IPS-18c (cell line): ENCODE data around the gene KLHDC10.
"Not testable (repeated sequence)": the region's sequence is repeated elsewhere in the genome, so short reads cannot be mapped to it uniquely, and the experiment has no call there.

Experiments
- H3K4me3 ChIP-seq: 2 replicates; pipeline ENCODE4 v1.7.0; 2013; ENCODE audit warnings: low read depth, mild to moderate bottlenecking, low read length, moderate library complexity; ENCODE audit not compliant: insufficient read depth
- H3K9me3 ChIP-seq: one replicate; pipeline ENCODE4 v1.6.1; 2013; ENCODE audit warnings: mild to moderate bottlenecking, low read length, moderate library complexity; ENCODE audit not compliant: control insufficient read depth, insufficient read depth

KLHDC10 gene

DNA sequence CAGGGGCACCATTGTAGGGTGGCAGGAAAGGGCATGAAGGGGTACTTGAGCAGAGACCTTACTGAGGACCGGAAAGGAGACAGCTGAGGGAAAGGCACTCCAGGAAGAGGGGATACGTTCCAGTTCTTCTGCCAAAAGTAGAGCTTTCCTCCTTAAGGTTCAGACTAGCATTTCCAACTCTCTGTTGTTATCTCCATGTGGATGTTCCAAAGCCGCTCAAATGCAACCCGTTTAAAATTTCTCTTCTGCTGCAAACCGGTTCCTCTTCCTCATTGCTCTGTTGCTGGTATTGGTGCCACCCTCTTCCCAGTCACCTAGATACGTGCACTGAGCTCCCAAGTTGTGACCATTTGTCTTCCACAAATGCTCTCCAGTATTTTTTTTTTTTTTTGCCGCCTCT lies 87.4 kb downstream of the KLHDC10 start:
- Histone ChIP-seq H3K4me3 (no peak overlapping the region), H3K9me3 (no peaks in the 10 kb centered on the region)

GRCh38 chr7:130160023-130160422 lies 89.7 kb downstream of the KLHDC10 start:
- no peaks in the 10 kb centered on the region for H3K9me3 ChIP-seq
- H3K4me3 ChIP-seq, result no peak overlapping the region

GRCh38 chr7:130160455-130160854 lies 90.1 kb downstream of the KLHDC10 start:
- H3K4me3 ChIP-seq, result no peak overlapping the region

GRCh38 chr7:130162196-130162595 lies 91.9 kb downstream of the KLHDC10 start:
- Histone ChIP-seq H3K9me3 (no peaks in the 10 kb centered on the region), H3K4me3 (no peak overlapping the region)

More at GRCh38 chr7:130160455-130160854, 90.1 kb downstream of the KLHDC10 start:
- H3K9me3 ChIP-seq, result no peaks in the 10 kb centered on the region

DNA sequence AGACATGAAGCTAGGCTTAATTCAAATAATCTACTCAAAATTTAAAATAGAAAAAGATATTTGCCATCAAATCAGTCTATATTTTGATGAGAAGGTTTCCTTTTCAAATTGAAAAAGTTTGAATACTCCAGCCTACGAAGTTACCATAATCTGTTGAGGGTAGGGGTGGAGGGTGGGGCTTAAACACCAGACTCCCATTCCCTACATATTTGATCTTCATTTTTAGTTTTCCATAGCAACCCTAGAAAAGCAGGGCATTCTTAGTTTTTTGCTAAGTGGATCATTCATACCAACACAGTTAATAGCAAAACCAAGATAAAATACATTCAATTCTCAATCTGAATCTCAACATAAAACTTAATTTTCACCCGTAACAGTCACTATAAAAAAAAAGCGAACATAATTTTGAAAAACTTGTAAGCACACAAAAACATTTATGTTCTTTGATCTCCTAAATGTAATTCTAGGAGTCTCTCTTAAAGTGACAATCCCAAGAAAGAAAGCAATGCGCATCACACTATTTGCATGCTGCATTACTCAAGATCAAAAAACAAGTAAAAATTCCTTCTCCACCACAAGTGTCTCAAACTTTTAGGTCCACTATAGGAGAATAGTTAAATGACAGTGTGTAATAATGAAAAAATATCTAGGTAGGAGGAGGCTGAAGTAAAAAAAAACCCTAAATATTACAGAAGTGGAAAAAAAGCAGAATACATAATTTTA lies 104.1 kb downstream of the KLHDC10 start:
- H3K9me3 ChIP-seq, result no peaks in the 10 kb centered on the region
- no peak overlapping the region for H3K4me3 ChIP-seq

DNA sequence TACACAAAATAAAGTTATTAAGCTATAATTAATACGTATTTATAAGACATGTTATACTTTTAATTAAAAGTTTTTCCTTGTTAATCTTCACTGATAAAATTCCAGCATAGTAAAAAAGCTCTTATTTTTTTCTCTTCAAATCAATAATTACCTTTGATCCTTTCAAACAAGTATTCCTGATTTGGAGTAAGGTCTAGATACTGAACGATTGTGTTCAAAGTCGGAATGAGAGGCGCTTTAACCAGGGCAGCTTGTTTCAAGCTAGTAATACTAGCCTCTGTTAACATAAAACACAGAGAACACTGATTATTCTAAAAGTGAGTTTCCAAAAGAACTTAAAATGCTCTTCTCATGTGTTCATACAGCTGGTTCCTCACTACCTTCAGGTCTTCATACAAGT lies 107.9 kb downstream of the KLHDC10 start:
- Histone ChIP-seq H3K9me3 (no peaks in the 10 kb centered on the region), H3K4me3 (no peak overlapping the region)

GRCh38 chr7:130179631-130180030 lies 109.3 kb downstream of the KLHDC10 start:
- no peak overlapping the region for H3K4me3 ChIP-seq
- no peaks in the 10 kb centered on the region for H3K9me3 ChIP-seq

DNA sequence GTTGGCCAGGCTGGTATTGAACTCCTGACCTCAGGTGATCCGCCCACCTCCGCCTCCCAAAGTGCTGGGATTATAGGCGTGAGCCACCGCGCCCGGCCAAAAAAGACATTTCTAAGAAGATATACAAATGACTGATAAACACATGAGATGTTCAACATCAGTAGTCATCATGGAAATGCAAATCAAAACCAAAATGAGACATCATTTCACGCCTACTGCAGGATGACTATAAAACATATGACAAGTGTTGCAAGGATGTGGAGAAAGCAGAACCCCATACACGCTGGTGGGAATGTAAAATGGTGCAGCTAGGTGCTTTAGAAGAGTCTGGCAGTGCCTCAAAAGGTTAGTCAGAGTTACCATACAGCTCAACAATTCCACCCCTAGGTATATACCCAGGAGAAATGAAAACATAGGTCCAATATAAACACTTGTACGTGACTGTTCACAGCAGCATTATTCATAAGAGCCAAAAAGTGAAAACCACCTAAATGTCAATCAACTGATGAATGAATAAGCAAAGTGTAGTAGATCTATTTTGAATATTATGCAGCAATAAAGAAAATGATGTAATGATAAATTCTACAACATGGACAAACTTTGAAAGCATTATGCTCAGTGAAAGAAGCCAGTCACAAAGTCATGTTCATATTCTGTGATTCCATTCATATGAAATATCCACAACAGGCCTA lies 110.4 kb downstream of the KLHDC10 start:
- H3K4me3 ChIP-seq, result no peak overlapping the region
- no peaks in the 10 kb centered on the region for H3K9me3 ChIP-seq

DNA sequence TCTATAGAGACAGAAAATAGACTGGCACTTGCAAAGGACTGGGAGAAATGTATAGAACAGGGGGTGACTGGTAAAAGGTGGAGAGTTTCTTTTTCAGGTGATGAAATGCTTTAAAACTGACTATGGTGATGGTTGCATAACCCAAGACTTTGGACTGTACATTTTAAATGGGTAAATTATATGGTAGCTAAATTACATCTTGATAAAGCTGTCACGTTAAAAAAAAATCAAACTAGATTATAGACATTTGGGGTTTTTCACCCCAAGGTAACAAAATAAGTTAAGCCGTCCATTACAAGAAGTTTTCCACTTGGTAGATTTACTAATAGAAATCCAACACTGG lies 110.9 kb downstream of the KLHDC10 start:
- no peaks in the 10 kb centered on the region for H3K9me3 ChIP-seq
- no peak overlapping the region for H3K4me3 ChIP-seq

- H3K4me3 ChIP-seq, result no peak overlapping the region
Measured at GRCh38 chr7:130182990-130183389, 112.7 kb downstream of the KLHDC10 start.

DNA sequence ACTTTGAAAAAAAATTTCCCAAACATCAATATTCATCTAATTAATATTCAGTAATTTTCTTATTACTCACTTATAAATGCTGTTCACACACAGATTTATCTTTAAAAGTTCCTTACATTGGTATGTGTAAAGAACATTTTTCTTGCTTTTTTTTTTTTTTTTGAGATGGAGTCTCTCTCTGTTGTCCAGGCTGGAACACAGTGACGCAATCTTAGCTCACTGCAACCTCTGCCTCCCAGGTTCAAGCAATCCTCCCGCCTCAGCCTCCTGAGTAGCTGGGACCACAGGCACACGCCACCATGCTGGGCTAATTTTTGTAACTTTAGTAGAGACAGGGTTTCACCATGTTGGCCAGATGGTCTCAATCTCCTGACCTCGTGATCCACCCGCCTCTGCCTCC lies 114.0 kb downstream of the KLHDC10 start:
- H3K4me3 ChIP-seq, H3K9me3 ChIP-seq: not testable (repeated sequence)

More at GRCh38 chr7:130182990-130183389, 112.7 kb downstream of the KLHDC10 start:
- no peaks in the 10 kb centered on the region for H3K9me3 ChIP-seq
